ENCODE results near the gene FRRS1L.

Gene FRRS1L

GRCh38 chr9:109114670-109115069 lies 52.4 kb downstream of the FRRS1L start:
- H3K4me3 ChIP-seq (ENCODE audit: control insufficient read depth, low read depth, low read length): no peak overlapping the region
- TF ChIP-seq CTCF (IDR thresholded peaks at IDR 0.05; ENCODE audit: control insufficient read depth, insufficient read depth, low read depth, low read length, missing control alignments): no peak
- DNase-seq (ENCODE audit: low read depth): peak; percentile 58

- no peak for DNase-seq (ENCODE audit: low read depth)
- TF ChIP-seq CTCF (IDR thresholded peaks at IDR 0.05; ENCODE audit: control insufficient read depth, insufficient read depth, low read depth, low read length, missing control alignments): no peak
- no peak overlapping the region for H3K4me3 ChIP-seq (ENCODE audit: control insufficient read depth, low read depth, low read length)
These were observed 53.0 kb downstream of the FRRS1L start for GRCh38 chr9:109113892-109114609.

GRCh38 chr9:109113254-109113653 lies 53.8 kb downstream of the FRRS1L start:
- no peak for DNase-seq (ENCODE audit: low read depth)
- no peak for TF ChIP-seq CTCF (IDR thresholded peaks at IDR 0.05; ENCODE audit: control insufficient read depth, insufficient read depth, low read depth, low read length, missing control alignments)
- no peak overlapping the region for H3K4me3 ChIP-seq (ENCODE audit: control insufficient read depth, low read depth, low read length)

- no peak for DNase-seq (ENCODE audit: low read depth)
- TF ChIP-seq CTCF (IDR thresholded peaks at IDR 0.05; ENCODE audit: control insufficient read depth, insufficient read depth, low read depth, low read length, missing control alignments): no peak
- no peak overlapping the region for H3K4me3 ChIP-seq (ENCODE audit: control insufficient read depth, low read depth, low read length)
These were observed 56.6 kb downstream of the FRRS1L start for GRCh38 chr9:109110329-109111021.

GRCh38 chr9:109109967-109110328 lies 57.1 kb downstream of the FRRS1L start:
- DNase-seq (ENCODE audit: low read depth): no peak
- TF ChIP-seq CTCF (IDR thresholded peaks at IDR 0.05; ENCODE audit: control insufficient read depth, insufficient read depth, low read depth, low read length, missing control alignments): no peak
- no peak overlapping the region for H3K4me3 ChIP-seq (ENCODE audit: control insufficient read depth, low read depth, low read length)

GRCh38 chr9:109108318-109108717 lies 58.7 kb downstream of the FRRS1L start:
- no peak overlapping the region for H3K4me3 ChIP-seq (ENCODE audit: control insufficient read depth, low read depth, low read length)
- no peak for DNase-seq (ENCODE audit: low read depth)
- no peak for TF ChIP-seq CTCF (IDR thresholded peaks at IDR 0.05; ENCODE audit: control insufficient read depth, insufficient read depth, low read depth, low read length, missing control alignments)
